GM21737 (cell line): ENCODE measurements around the gene RBM43.

Experiments used
- ATAC-seq: cut with Tn5 transposase; IDR thresholded peaks from one replicate; pipeline ENCODE4 v1.9.1; 2021; ENCODE audit warnings: mild to moderate bottlenecking, moderate library complexity; ENCODE audit not compliant: unreplicated experiment

The RBM43 gene

DNA sequence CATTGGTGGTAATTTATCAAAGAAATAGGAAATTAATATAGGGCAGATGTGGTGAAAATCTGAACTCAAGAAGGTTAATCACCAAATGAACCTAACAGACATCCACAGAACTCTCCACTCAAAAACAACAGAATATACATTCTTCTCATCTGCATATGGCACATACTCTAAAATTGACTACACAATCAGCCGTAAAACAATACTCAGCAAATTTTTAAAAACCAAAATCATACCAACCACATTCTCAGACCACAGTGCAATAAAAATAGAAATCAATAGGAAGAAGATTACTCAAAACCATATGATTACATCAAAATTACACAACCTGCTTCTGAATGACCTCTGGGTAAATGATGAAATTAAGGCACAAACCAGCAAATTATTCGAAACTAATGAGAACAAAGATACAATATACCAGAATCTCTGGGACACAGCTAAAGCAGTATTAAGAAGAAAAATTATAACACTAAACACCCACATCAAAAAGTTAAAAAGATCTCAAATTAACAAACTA, 31.0 kb downstream of the RBM43 start:
- no peak for ATAC-seq

DNA sequence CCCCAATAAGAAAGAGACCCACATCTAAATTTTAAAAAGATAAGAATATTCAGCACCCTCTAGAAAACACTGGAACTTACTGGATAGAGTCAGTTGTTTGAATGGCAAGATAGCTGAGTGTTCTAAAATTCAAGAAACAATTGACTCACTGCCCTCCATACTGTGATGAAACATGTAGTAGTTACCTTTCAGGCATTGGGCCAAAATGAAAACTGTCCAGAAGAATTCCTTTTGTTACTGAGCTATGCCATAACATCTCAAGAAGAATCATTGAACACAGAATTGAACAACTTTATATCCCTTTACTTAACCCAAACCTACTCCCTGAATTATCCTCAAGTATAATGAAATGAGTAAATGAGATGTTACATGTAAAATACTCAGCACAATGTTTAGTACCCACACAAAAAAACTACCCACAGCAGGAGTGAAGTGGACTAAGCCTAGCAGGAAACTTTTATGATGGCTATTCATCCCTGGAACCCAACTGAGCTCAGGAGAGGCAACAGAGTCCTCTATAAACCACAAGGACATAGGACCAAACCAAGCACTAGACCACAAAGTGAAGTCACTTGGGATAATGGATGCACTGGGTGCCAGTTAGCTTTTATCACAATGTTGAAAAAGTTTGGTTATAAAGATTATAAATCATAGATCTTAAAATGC, 32.7 kb downstream of the RBM43 start:
- no peak for ATAC-seq

- no peak for ATAC-seq
Observed at GRCh38 chr2:151217343-151217742, 44.3 kb downstream of the RBM43 start.

GRCh38 chr2:151207100-151207499, 54.6 kb downstream of the RBM43 start:
- ATAC-seq = no peak

DNA sequence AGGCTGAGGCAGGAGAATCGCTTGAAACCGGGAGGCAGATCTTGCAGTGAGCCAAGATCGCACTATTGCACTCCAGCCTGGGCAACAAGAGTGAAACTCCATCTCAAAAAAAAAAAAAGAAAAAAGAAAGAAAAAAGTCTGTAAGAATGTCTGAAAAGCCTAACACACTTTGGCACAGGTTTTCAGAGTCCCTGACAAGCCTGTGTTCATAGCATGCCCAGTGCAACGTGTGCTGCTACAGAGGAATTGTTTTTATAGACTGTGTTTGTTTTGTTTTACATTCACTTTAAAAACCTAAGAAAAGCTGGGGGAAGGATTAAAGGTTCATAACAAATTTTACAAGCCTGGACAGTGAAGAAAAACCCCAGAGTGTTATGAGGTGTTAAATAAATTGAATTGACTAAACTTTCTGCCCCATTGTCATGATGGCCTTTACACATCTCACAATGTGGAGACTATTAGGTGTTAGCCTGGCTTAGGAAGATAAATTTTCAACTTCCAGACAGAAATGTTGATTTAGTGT, 55.2 kb downstream of the RBM43 start:
- no peak for ATAC-seq

DNA sequence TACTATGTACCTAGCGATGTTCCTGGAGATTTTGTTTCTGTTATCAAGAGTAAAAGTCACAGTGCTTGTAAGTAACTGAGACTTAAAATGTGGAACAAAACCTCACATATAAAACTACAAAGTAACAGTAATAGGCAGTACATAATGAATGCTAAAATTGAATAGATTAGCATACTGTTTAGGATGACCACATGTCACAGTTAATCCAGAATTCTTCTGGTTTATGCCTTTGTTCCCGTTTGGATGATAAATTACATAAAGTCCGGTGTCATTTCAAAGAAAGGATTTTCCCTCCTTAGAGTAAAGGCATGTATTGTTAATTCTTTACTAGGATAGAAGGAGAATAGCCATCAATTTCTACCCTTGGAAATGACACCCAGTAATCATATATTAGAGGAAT, 56.1 kb downstream of the RBM43 start:
- ATAC-seq = no peak

DNA sequence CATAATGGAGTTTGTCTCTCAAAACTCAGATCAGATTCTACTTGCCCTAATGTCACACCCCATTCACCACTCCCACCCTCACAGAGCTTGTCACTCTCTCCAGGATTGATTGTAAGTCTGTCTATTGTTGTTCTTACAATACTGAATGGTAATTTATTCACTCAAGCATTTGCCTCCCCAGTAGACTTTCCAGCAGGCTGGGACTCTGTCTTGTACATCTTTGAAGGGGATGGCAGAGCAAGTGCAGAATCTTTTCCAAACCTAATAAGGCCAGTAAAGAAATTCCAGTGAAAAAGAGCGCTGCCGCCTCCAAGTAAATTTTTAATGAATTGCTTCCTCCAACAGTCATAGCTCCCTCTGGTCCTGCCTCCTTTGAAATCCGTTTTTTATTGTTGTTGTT, 56.9 kb downstream of the RBM43 start:
- ATAC-seq = no peak

- ATAC-seq = no peak
Observed at GRCh38 chr2:151200844-151201243, 60.8 kb downstream of the RBM43 start.

GRCh38 chr2:151200277-151200676, 61.4 kb downstream of the RBM43 start:
- no peak for ATAC-seq

GRCh38 chr2:151198645-151199044, 63.0 kb downstream of the RBM43 start:
- ATAC-seq = no peak
